K562 (cell line): ENCODE results near the gene DPAGT1. TPM values are rescaled to one million over a fixed set of nuclear protein-coding genes. Genes with fewer than 3 reads are reported as not detected.

Experiments
- E2F1 ChIP-seq: sonication (generic); formaldehyde crosslinking; IDR thresholded peaks from 2 replicates; pipeline ENCODE4 v1.8.1; 2023; ENCODE audit warnings: mild to moderate bottlenecking, missing genetic modification reagents, moderate library complexity
- ELF4 ChIP-seq: fragments of 450-650 bp; formaldehyde crosslinking; IDR thresholded peaks from 2 replicates; pipeline ENCODE4 v1.4.0; 2022; ENCODE audit warnings: missing genetic modification characterization
- GATA2 ChIP-seq: sonication (generic); formaldehyde crosslinking; IDR thresholded peaks from 2 replicates; pipeline ENCODE4 v1.4.0; 2020; ENCODE audit warnings: mild to moderate bottlenecking, missing genetic modification reagents
- HINFP ChIP-seq: fragments of 450-650 bp; conservative IDR thresholded peaks from 2 replicates; pipeline ENCODE4 v1.6.1; 2016; ENCODE audit warnings: missing genetic modification characterization, low read depth, mild to moderate bottlenecking, control low read depth, missing compliant biosample characterization
- HSF4 ChIP-seq: fragments of 250-450 bp; sonication (Bioruptor Pico); IDR thresholded peaks from 2 replicates; pipeline ENCODE4 v2.1.2; 2022; ENCODE audit warnings: mild to moderate bottlenecking, moderate library complexity, borderline replicate concordance
- NCOA2 ChIP-seq, 2 experiments: fragments of 450-650 bp; IDR thresholded peaks; 2 replicates each; pipeline ENCODE4 v1.6.1; 2018; ENCODE audit warnings: mild to moderate bottlenecking in 2 of 2, moderate library complexity in 1 of 2; ENCODE audit not compliant: partially characterized antibody in 2 of 2
- NCOR1 ChIP-seq: fragments of 450-650 bp; IDR thresholded peaks from 2 replicates; pipeline ENCODE4 v1.6.1; 2016; ENCODE audit warnings: mild to moderate bottlenecking, moderate library complexity
- NFE2L1 ChIP-seq: fragments of 450-650 bp; IDR thresholded peaks from 2 replicates; pipeline ENCODE4 v1.6.1; 2016; ENCODE audit warnings: missing genetic modification characterization, low read depth, mild to moderate bottlenecking, missing compliant biosample characterization, moderate library complexity, borderline replicate concordance
- PHF8 ChIP-seq: fragments of 200-600 bp; sonication (generic); IDR thresholded peaks from 2 replicates; pipeline ENCODE4 v1.6.1; 2012; ENCODE audit warnings: mixed run types, mild to moderate bottlenecking, inconsistent platforms, low read length, moderate library complexity, borderline replicate concordance
- PKNOX1 ChIP-seq: fragments of 450-650 bp; IDR thresholded peaks from 2 replicates; pipeline ENCODE4 v1.6.1; 2016
- PPARD ChIP-seq: fragments of 250-450 bp; sonication (Bioruptor Pico); IDR thresholded peaks from 2 replicates; pipeline ENCODE4 v1.8.0; 2022; ENCODE audit warnings: inconsistent platforms, mild to moderate bottlenecking, moderate library complexity
- PREB ChIP-seq: sonication (generic); formaldehyde crosslinking; IDR thresholded peaks from 2 replicates; pipeline ENCODE4 v1.8.1; 2023; ENCODE audit warnings: mild to moderate bottlenecking, missing genetic modification reagents
- SAP30 ChIP-seq: fragments of 200-600 bp; sonication (generic); IDR thresholded peaks from 2 replicates; pipeline ENCODE4 v1.6.1; 2012; ENCODE audit warnings: borderline replicate concordance, low read depth, mild to moderate bottlenecking, moderate library complexity, low read length, control low read depth, inconsistent platforms; ENCODE audit not compliant: insufficient read depth, poor library complexity, severe bottlenecking
- TBP ChIP-seq: optimal IDR thresholded peaks from 2 replicates; pipeline ENCODE3; 2011; ENCODE audit warnings: low read depth, low read length, improper control_type of control experiment
- ZNF23 ChIP-seq: fragments of 250-450 bp; sonication (Bioruptor Pico); IDR thresholded peaks from 2 replicates; pipeline ENCODE4 v1.4.0; 2020; ENCODE audit warnings: mild to moderate bottlenecking
- ZNF766 ChIP-seq: fragments of 200-800 bp; sonication (Bioruptor generic); conservative IDR thresholded peaks from 2 replicates; pipeline ENCODE4 v1.6.1; 2016; ENCODE audit warnings: missing genetic modification characterization, missing compliant biosample characterization
- polyA plus RNA-seq, 8 experiments: library from polyadenylated mRNA; depleted of rRNA in 4 of 8; stranded (reverse) in 5 of 8; unstranded in 3 of 8; fragments of >200 nt; fragmentation: Nextera tagmentation in 2 of 8; fragmentation: Illumina TruSeq in 1 of 8; extraction: Ambion mirVana in 2 of 8; extraction: Trizol in 1 of 8; gene quantifications; 2 replicates each; pipeline versions ENCODE4 v1.2.1 to v1.2.3, GENCODE V29; 2011 to 2014; ENCODE audit warnings: inconsistent platforms in 1 of 8, missing spikeins in 1 of 8
- total RNA-seq, 7 experiments: library from RNA; depleted of rRNA in 6 of 7; stranded (reverse); fragments of >200 nt in 6 of 7; fragmentation: Illumina TruSeq in 2 of 7; extraction: Trizol in 2 of 7; gene quantifications; 2 replicates each; pipeline versions ENCODE4 v1.2.1 to v1.2.3, GENCODE V29; 2011 to 2021; ENCODE audit warnings: low replicate concordance in 1 of 7
- TF ChIP-seq, protein P1 (sequence below), 2 experiments: IDR thresholded peaks; 2 replicates each; pipeline ENCODE4 v1.6.1; 2012; ENCODE audit warnings: improper control_type of control experiment in 2 of 2, low read depth in 2 of 2, low read length in 2 of 2, borderline replicate concordance in 1 of 2
- TF ChIP-seq, protein P2 (sequence below): IDR thresholded peaks from 2 replicates; pipeline ENCODE4 v1.6.1; 2012; ENCODE audit warnings: low read depth, low read length, improper control_type of control experiment, borderline replicate concordance

DPAGT1 gene
- total and polyA plus RNA-seq, 9 of the 15 experiments (the other 6 are each of a cell fraction or from before 2014, with no cell fraction given): 29.9 to 135 (median 85.0) TPM

DNA sequence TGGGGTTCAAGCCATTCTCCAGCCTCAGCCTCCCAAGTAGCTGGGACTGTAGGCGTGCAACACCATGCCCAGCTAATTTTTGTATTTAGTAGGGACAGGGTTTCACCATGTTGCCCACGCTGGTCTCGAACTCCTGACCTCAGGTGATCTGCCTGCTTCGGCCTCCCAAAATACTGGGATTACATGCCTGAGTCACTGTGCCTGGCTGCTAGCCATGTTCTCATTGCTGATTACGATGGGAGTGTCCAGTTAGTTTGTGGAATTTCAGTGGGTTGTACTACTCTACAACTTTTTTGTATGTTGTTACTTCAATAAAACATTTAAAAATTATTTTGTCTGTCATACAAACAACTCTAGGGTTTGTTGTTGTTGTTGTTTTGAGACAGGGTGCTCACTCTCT is 38.9 kb downstream of the DPAGT1 start (continued):
- TF ChIP-seq, protein P1, sequence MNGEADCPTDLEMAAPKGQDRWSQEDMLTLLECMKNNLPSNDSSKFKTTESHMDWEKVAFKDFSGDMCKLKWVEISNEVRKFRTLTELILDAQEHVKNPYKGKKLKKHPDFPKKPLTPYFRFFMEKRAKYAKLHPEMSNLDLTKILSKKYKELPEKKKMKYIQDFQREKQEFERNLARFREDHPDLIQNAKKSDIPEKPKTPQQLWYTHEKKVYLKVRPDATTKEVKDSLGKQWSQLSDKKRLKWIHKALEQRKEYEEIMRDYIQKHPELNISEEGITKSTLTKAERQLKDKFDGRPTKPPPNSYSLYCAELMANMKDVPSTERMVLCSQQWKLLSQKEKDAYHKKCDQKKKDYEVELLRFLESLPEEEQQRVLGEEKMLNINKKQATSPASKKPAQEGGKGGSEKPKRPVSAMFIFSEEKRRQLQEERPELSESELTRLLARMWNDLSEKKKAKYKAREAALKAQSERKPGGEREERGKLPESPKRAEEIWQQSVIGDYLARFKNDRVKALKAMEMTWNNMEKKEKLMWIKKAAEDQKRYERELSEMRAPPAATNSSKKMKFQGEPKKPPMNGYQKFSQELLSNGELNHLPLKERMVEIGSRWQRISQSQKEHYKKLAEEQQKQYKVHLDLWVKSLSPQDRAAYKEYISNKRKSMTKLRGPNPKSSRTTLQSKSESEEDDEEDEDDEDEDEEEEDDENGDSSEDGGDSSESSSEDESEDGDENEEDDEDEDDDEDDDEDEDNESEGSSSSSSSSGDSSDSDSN (IDR thresholded peaks at IDR 0.05; ENCODE audit: borderline replicate concordance in 1 of 2, low read depth in 2 of 2, low read length in 2 of 2): no peak
- TF ChIP-seq NCOA2 (IDR thresholded peaks at IDR 0.05; ENCODE audit: partially characterized antibody in 2 of 2) (no peak), ELF4 (CRISPR knock-in tag) (no peak), NCOR1 (0 out of 2 replicates have a peak, but pooled peaks have one; percentile 20), GATA2 (CRISPR knock-in tag) (no peak), PREB (no peak), E2F1 (CRISPR knock-in tag) (no peak), HINFP (tag) (no peak), HSF4 (CRISPR knock-in tag) (no peak), TBP (no peak), PHF8 (no peak), ZNF766 (no peak), PKNOX1 (no peak), NFE2L1 (tag) (no peak), SAP30 (no peak), ZNF23 (CRISPR knock-in tag) (no peak), PPARD (no peak)
- TF ChIP-seq, protein P2, sequence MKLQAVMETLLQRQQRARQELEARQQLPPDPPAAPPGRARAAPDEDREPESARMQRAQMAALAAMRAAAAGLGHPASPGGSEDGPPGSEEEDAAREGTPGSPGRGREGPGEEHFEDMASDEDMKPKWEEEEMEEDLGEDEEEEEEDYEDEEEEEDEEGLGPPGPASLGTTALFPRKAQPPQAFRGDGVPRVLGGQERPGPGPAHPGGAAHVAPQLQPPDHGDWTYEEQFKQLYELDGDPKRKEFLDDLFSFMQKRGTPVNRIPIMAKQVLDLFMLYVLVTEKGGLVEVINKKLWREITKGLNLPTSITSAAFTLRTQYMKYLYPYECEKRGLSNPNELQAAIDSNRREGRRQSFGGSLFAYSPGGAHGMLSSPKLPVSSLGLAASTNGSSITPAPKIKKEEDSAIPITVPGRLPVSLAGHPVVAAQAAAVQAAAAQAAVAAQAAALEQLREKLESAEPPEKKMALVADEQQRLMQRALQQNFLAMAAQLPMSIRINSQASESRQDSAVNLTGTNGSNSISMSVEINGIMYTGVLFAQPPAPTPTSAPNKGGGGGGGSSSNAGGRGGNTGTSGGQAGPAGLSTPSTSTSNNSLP: no peak
